Measurements from ENCODE around the gene NRL.
A peak's percentile ranks its signal among the peaks of the same experiment; 100 is the strongest.

NRL gene

GRCh38 chr14:24064856-24065255 is 49.9 kb downstream of the NRL start:
- DNase-seq: no peak

GRCh38 chr14:24064091-24064795 is 50.5 kb downstream of the NRL start:
- no peak for DNase-seq

- no peak for DNase-seq
Observed at GRCh38 chr14:24063263-24063836, 51.4 kb downstream of the NRL start.

- no peak for DNase-seq
Observed at GRCh38 chr14:24062216-24062980, 52.4 kb downstream of the NRL start.

GRCh38 chr14:24060984-24061913 is 53.5 kb downstream of the NRL start:
- DNase-seq: no peak

- DNase-seq: no peak
Observed at GRCh38 chr14:24060443-24060842, 54.3 kb downstream of the NRL start.

- DNase-seq: no peak
Observed at GRCh38 chr14:24059841-24060388, 54.8 kb downstream of the NRL start.

- DNase-seq: no peak
Observed at GRCh38 chr14:24058951-24059475, 55.7 kb downstream of the NRL start.

- peak in 1 of 2 experiments; percentile 57 for DNase-seq
Observed at GRCh38 chr14:24058260-24058950, 56.3 kb downstream of the NRL start.

- no peak for DNase-seq
Observed at GRCh38 chr14:24057867-24058259, 56.9 kb downstream of the NRL start.

- DNase-seq: no peak
Observed at GRCh38 chr14:24057271-24057670, 57.5 kb downstream of the NRL start.

GRCh38 chr14:24056800-24057184 is 58.0 kb downstream of the NRL start:
- no peak for DNase-seq

- no peak for DNase-seq
Observed at GRCh38 chr14:24055971-24056799, 58.6 kb downstream of the NRL start.

GRCh38 chr14:24054646-24055045 is 60.1 kb downstream of the NRL start:
- DNase-seq: no peak

- DNase-seq: no peak
Observed at GRCh38 chr14:24054324-24054641, 60.5 kb downstream of the NRL start.

- DNase-seq: no peak
Observed at GRCh38 chr14:24053548-24054323, 61.0 kb downstream of the NRL start.

GRCh38 chr14:24052656-24053547 is 61.8 kb downstream of the NRL start:
- no peak for DNase-seq

- peak; percentile 14 to 18 for DNase-seq
Observed at GRCh38 chr14:24051789-24052655, 62.7 kb downstream of the NRL start, which contains the start of gene CARMIL3. Gene CARMIL3, plus strand, starts transcription at chr14:24052009. Its CDS starts 145 bp downstream, at chr14:24052154.

Measured in SW 1271 (cell line).